GM08714 (cell line): Measurements from ENCODE around the gene SPEG.

Experiments
- H3K4me3 ChIP-seq: fragments of 200-500 bp; sonication (Bioruptor generic); 2 replicates; pipeline ENCODE4 v1.5.1; 2014; ENCODE audit warnings: mild to moderate bottlenecking, low read length, inconsistent platforms
- ZNF274 ChIP-seq: IDR thresholded peaks from 2 replicates; pipeline ENCODE4 v1.6.1; 2012; ENCODE audit warnings: mild to moderate bottlenecking, low read depth, low read length

The SPEG gene

DNA sequence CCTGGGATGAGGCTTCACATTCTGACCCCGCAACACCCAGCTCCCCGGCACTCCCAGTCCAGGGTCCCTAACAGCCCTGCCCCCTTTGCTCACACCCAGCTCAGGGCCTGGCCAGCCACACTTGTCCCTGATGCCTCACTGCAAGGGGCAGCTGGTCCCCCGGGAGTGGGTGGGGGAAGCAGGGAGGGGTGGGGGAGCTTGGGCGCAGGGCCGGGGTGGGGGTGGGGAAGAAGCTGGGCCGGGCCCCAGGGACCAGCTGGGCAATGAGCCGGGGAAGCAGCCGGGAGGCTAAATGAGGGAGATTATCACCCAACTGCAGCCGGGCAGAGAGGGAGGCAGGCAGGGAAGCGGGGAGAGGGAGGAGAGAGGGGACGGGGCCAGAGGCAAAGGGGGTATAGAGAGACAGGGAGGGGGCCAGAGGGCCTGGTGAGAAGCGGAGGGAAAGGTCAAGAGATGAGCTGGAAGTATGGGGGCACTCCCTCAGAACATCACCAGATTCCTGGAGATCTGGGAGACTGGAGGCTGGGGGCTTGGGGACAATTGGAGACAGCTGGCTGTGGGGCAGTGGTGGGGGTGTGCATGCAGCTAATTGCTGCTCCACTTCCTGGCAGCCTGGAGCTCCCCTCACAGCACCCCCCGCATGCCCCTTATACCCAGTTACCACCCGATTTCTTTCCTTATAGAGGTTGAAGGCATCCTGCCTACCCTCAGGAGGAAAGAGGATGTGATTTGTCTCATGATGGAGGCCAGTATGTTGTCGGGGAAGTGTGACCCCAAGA, 77.1 kb downstream of the SPEG start:
- no peak overlapping the region for H3K4me3 ChIP-seq
- no peak for TF ChIP-seq ZNF274

GRCh38 chr2:219512524-219513216, 78.0 kb downstream of the SPEG start:
- no peak overlapping the region for H3K4me3 ChIP-seq
- TF ChIP-seq ZNF274 = no peak

DNA sequence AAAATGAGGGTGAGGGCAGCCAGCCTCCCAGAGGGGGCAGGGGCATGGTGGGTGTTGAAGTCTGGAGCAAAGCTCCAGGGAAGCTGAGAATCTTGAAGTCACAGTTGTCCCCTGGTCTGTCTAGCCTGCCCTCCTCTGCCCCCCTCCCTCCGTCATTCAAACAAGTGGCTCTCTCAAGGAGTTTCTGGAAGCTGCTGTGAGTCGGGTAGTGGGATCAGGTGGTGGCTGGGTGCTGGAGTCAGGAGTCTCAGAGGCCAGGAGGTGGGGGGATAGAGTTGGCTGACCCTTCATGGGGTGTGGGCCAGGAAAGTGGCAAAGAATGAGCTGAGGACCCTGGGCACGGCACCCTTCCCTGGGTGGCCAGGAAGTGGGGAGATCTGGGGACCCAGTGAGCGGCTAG, 79.1 kb downstream of the SPEG start:
- no peak for TF ChIP-seq ZNF274
- H3K4me3 ChIP-seq = no peak overlapping the region

DNA sequence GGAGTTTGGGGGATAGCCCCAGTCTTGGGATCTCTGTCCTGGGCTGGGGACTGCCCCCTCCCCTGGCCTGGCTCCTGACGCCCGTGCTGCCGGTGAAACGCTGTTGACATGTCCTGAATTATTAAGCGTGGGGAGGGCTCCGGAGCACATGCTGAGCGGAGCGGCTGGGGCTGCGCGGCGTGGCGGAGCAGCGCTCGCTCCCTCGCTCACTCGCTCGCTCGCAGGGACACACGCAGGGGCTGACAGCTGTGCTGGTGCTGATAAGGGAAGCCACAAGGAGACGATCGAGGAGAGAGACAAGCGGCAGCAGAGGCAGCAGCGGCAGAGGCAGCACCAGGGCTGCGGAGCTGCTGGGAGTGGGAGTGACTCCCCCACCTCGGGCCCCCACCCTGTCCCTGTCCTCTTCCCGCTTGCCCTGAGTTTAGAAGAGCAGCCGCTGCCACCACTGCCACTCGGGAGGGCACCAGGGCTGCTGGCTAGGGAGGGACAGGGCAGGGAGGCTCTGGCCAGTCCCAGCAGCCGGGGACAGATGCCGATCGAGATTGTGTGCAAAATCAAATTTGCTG, 79.6 kb downstream of the SPEG start, which contains the start of gene ASIC4:
Gene ASIC4, plus strand, starts transcription at position 287 of the 566 bp plus-strand sequence. Its CDS starts 243 bp downstream, at position 530.
- no peak within 1 kb of the TSS for H3K4me3 ChIP-seq
- no peak for TF ChIP-seq ZNF274

DNA sequence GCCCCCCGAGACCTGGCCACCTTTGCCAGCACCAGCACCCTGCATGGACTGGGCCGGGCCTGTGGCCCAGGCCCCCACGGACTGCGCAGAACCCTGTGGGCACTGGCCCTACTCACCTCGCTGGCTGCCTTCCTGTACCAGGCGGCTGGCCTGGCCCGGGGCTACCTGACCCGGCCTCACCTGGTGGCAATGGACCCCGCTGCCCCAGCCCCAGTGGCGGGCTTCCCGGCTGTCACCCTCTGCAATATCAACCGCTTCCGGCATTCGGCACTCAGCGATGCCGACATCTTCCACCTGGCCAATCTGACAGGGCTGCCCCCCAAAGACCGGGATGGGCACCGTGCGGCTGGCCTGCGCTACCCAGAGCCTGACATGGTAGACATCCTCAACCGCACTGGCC, 80.2 kb downstream of the SPEG start:
- H3K4me3 ChIP-seq = no peak overlapping the region
- TF ChIP-seq ZNF274 = no peak

- no peak overlapping the region for H3K4me3 ChIP-seq
- no peak for TF ChIP-seq ZNF274
These were observed 81.4 kb downstream of the SPEG start for GRCh38 chr2:219515874-219516629.

- H3K4me3 ChIP-seq = no peak overlapping the region
- no peak for TF ChIP-seq ZNF274
These were observed 82.2 kb downstream of the SPEG start for GRCh38 chr2:219516888-219517287.

- no peak overlapping the region for H3K4me3 ChIP-seq
- no peak for TF ChIP-seq ZNF274
These were observed 83.5 kb downstream of the SPEG start for GRCh38 chr2:219517954-219518778.

GRCh38 chr2:219519526-219519916, 84.9 kb downstream of the SPEG start:
- H3K4me3 ChIP-seq = no peak overlapping the region
- TF ChIP-seq ZNF274 = no peak

DNA sequence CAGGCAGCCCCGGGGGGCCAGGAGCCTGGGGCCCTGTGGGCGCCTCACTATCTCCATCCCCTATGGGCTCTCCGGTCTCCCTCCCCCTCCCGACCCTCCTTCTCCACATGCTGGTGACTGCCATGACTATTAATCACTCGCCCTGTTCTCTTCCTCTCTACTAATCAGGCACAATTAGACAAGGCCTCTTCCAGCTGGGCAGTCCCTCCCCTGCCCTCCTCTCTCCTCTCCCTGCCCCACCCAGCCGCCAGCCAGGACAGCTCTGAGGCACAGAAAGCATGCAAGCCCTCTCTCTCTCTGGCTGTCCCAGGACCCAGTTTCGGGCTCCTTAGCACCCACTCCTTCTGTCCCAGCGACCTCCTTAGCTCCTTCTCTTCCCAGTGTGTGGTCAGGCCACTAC, 85.4 kb downstream of the SPEG start:
- no peak overlapping the region for H3K4me3 ChIP-seq
- TF ChIP-seq ZNF274 = no peak

DNA sequence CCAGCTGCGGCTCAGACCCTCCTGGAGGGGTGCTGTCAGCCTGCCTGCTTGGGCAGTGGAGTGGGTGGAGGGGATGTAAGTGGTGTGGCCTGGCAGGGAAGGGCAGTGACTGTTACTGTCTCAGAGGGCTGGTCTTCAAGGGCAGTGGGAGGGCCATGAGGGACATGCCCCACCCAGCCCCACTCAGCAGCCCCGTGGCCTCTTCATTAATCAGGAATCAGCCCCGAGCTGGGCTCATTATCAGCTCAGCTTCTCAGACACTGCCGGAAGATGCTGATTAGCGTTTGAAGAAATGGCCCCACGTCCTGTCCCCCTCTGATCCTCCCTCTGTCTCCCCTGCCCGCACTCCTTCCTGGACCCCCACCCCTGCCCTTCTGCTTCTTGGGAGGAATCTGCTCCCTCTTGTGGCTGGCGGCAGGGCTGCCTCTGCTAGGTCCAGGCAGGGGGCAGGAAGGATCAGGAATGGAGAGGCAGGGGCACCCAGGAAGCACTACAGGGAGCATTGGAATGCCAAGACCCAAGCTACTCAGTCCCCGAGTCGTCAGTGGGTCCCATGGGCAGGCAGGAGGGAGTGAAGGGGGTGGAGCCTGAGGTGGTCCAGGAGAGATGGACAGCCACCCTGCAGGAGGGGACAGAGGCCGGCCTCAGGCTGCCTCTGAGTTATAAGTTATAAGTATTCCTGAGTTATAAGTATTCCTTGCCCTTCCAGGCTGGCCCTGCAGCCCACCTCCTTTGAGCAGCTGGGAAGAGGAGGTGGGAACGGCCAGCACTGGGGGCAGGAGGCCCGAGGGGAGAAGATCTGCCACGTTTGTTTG, 86.6 kb downstream of the SPEG start:
- TF ChIP-seq ZNF274 = no peak
- no peak overlapping the region for H3K4me3 ChIP-seq

GRCh38 chr2:219522111-219523030, 87.7 kb downstream of the SPEG start:
- TF ChIP-seq ZNF274 = no peak
- no peak overlapping the region for H3K4me3 ChIP-seq
